Effector CD4-positive, alpha-beta T cell (primary cell): ENCODE results near the gene AGPAT4.

Experiments used
- DNase-seq: peaks from one replicate; pipeline ENCODE4 v3.0.0-alpha.2; 2020

Gene AGPAT4

DNA sequence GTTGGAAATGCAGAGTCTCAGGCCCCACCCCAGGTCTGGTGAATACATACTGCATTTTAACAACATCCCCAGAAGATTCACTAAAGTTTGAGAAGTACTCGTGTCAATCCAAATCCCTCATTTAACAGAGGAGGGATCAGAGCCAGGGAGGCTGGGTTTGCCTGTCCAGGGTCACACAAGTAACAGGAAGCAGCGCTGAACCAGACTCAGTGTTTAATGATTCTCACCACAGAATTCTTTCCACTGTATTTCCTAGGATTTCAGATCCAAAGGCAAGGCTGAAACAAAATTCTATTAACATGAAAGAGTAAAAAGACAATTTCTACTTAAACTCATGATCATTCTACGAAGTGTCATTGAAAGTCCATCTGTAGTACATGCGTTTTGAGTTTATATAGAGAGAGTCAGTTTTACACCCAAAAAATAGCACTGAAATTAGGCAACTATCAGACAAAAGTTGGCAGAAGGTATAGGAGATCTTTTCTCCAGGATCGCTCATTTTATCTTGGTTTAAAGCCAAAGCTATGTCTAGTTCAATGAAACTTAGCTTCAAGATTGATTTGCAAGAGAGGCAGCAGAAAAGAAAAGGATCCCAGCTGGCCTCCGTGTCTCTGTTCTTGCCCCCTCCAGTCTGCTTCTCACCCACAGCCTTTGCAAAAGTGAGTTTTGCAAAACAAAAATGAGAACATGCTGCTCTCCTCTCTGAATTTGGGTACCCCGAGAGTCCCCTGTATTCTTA, 6.0 kb upstream of the AGPAT4 start:
- DNase-seq: no peak

DNA sequence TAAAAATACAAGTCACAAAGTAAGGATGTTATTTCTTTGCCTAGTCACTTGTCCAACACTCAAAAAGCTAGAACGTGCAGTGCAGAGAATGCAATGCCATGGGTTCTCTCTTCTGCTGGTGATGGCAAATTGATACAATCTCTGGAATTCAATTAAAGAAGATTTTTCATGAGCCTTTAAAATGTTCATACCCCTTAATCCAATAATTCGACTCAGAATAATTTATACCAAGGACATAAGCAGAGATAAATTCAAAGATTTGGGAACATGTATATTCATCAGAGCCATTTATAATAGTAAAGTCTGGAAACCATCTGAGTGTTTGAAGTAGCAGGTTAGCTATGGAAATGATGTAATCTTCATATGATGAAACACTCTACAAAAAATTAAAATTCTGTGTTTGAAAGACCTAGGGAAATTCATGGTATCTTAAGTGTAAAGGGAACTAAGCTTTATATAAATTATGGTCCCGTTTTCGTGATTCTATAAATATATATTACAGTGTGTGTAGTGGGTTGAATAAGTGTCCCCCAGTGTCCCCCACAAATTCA, 2.8 kb upstream of the AGPAT4 start:
- DNase-seq: no peak

DNA sequence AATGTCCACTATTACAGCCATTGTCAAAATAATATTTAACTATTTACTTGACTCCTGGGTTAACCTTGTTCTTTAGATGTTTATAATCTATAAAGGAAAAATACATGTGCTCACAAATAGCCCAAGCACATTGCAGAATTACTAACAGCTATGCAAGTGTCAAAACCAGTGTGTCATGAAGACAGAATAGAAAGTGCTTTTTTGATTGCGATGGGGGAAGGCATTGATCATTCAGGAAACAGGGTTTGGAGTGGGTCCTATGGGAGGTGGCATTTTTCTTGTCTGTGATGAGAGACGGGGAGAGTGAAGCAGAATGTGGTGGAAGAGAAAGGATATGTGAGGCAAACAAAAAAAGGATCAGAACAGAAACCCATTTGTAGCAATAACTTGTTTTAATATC, 1.0 kb upstream of the AGPAT4 start:
- DNase-seq: no peak

DNA sequence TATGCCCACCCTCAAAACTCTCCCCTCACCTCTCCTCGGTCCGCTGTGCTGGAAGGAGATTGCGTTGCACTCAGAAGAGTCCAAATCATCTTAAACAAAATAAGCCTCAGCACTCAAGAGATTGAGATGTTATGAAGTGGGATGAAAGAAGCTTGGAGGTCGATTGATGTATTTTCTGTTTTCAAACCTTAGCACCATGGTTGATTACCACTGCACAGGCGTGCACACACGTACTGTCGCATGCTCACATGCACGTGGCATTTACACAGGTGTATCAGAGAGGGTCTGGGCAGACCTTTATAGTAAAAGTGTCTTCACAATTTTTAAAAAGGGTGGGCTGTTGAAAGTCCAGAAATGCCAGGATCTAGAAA, 612 bp upstream of the AGPAT4 start:
- no peak for DNase-seq

DNA sequence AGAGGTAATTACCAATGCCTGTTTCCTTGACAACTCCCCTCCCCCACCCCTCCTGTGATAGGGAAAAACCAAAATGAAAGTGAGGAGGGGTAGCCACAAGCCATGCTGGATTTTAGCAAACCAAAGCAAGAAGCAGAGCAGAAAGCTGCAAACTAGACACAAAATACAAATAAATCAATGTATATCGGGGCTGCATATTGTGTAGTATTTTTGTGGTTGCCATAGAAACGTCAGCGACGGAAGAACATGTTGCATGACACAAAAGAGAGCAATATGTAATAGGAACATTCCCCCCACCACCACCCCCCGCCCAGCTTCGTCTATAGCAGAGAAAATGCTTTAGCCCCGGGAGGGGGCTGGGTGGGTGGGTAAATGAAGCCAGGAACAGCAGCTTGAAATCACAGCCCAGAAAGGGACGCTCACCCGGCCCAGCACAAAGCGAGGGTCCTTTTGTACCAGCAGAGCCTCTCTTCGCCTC, 548 bp downstream of the AGPAT4 start:
- DNase-seq: peak; percentile 43

DNA sequence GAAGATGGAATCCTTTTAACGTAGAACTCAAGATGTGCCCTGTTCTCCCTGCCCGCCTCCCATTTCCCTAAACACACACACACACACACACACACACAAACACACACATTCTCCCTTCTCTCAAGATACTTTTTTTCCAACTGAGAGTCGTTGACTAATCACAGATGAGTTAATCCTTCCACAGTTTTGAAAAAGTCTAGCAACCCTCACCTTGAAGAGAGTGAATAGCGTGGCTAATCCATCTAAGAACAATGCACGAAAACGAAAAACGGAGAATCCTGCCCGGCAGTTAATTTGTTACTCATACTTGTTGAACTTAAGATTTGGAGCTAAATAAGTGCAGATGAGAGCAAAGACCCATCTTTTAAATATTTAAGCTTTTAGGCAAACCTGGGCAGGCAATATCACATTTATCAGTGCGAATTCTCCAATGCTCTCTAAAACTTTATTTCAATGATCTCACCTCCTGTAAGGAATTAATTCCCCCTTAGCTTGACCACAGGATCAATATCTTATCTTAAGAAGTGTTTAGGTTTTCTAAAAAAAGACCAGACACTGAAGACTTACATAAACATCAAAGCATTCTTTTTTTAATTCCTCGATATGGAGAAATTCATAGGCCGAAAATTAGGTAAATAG, 1.1 kb downstream of the AGPAT4 start:
- no peak for DNase-seq

DNA sequence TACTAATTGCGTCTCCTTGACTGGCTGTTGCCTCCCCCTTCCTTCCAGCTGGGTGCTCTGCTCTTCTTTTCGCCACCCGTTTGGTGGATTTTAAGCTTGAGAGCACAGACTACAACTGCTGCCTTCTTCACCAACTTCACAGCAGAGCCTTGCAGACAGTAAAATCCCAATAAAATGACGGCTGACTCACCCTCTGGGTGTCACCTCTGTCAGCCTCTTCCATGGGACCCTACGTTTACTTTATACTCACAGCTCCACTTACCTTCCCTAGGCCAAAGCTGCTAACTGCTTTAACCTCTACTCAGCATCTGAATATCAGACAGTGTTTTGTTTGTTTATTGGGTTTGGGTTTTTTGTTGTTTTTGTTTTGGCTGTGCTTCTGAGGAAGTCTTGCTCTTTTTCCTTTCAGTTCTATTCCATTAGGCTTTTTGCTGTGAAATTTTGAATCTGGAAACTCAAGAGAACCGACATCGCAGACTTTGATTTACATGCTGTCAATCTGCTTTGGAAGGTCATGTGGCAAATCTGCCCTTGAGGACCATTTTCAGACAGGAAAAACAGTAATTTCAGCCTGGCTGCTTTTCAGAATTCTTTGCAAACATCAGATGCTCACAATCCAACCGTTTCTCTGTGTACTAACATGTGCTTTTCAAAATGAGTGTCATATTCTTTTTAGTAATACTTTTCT, 2.4 kb downstream of the AGPAT4 start:
- no peak for DNase-seq

DNA sequence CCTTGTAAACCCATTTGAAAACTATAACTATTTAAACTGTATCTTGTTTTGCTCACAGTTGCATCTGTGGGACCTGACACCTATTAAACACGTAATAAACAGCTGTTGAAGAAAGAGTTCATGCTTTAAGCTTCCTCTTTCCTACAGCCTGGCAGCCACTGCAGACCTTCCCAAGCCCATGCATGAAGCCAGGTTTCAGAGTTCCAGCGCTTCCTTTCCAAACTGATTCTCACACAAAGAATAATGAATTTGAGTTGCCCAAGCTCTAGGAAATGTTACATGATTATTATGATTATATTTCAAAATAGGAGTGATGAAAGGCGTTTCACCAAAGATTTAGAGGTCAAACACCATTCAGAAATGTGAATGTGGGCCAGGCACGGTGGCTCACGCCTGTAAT, 3.7 kb downstream of the AGPAT4 start:
- no peak for DNase-seq

DNA sequence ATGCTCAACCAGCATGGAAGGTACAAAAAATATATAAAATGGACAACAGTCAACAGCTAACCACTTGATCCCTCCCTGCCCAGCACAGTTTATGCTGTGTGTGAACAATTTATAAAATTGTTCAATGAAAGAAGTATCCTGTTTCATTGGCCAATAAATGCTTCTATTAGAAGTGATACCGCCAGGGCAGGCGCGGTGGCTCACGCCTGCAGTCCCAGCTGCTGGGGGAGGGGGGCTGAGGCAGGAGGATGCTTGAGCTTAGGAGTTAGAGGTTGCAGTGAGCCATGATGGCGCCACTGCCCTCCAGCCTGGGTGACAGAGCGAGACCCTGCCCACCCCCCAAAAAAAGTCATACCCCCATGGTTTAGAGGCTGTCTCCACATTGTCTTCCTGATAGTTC, 4.6 kb downstream of the AGPAT4 start:
- no peak for DNase-seq

DNA sequence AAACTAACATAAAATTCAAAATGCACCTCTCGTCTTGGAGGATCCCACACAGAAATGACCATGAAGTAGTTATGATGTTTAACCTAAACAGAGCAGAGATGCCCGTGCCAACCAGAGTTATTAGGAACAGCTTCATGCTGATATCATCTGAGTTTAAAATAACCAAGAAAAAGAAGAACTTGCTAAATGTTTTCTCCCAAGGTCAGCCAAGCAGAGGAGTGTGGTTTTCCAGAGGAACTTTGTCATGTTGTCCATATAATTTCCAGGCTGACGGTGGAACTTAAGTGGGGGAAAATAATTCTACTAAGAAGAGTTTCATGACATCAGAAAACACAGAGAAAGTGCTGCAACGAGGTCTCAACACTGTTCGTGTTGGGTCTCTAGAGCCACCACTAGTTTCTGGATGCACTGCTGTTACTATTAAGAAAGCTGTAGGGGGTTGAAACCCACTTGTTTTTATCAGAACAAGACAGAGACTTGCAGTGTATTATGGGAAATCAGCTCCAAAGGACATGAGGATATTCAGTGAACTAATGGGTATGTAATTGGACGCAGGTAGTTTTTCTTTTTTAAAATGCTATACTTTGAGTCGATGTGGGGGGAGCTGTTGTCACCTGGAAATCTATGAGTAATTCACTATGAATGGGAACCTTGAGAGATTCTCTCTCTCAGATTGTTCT, 5.2 kb downstream of the AGPAT4 start:
- no peak for DNase-seq

DNA sequence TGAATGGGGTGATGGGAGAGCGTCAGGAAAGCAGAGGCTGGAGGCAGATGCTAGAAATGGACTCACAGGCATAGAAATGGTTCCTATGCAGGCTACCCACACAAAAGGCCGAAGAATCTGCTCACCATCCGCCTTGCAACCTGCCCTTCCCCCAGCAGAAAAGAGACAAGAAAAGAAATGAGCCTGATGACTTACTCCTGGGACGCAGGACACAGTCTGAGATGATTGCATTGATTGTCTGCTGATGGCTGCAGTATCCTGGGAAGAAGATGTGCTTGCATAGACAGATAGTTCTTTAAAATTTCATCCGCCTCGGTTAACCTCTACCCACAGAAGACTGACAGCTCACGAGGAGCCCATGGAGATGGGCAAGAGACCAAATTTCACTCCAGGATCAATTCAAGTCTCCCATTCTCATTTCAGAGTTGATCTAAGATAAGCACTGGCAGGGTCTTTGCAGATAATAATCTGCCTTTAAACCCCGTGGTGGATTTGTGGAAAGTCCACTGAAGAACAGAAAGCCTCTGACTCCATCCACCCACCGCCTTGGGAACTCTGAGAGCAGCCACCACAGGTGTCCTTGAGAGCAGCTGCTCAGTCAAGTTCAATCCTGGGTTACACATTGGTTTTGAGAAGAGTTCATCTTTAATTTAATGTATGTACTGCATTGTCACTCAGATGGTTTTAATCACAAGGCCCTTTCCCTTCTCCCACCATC, 7.2 kb downstream of the AGPAT4 start:
- DNase-seq: no peak

DNA sequence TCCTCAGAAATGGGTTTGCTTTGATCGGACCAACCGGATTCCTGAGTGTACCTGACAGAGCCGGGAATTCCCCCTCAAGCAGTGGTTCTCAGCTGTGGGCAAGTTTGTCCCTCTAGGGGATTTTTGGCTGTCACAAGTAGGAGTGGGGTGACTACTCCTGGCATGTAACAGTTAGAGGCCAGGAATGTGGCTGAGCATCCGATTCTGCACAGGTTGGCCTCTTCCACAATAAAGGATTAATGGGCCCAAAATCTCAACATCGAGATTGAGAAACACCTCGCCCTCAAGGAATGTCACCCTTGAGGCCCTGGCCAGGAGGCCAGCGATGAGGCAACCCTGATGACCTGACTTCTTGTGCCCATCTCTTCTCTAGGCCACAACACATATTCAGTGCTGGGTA, 7.9 kb downstream of the AGPAT4 start:
- no peak for DNase-seq

DNA sequence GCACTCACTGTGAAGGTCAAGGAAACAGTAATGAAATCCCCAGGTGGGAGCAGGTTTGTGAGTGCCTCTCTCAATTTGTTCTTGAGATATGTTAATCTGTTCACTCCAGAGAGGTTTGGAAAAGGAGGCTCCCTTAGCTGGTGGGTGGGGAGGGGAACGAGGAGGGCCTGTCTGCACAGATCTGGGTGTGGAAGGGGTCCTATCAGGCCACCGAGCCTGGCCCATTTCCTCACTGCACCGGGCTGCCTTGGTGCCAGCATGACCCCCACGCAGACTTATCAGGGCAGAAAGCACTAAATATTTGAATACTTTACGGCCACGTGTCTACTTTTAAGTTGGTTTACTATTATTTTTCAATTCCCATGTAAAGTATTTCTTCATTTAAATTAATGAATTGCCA, 8.3 kb downstream of the AGPAT4 start:
- DNase-seq: no peak

DNA sequence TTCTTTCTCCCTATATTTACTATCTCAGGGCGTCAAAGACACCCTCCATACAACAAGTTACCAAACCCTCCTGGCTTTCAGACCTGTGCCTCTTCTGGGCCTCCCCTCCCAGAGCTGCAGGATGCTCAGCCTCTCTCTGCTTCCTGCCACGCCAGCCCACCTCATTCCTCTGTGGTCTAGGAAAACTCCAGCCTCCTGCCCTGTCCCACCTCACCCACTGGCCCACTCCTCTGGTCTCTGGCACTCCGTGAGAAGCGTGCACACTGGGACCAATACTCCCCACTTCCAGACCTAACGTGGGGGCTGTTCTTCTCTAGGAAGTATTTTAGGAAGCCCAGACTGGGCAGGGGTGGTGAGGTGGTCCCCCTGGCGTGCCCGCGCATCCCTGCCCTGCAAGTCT, 9.7 kb downstream of the AGPAT4 start:
- DNase-seq: no peak

DNA sequence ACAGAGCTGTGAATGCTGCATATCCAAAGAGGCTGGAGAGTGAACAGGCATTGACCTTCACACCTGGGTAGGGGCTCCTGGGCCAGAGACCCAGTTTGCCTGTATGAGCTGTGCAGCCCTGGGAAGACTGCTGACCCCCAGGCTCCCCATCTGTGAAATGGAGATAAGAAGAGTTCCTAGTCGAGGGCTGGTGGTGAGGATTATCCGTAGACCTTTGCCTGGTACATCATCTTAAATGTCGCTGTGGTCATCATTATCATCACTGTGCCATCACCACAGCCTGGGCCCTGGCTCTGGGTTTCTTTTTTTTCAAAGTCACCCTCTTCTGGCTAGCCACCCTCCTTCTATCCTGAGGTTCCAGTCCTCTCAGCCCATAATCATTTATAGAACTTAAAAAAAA, 12.0 kb downstream of the AGPAT4 start:
- DNase-seq: no peak

DNA sequence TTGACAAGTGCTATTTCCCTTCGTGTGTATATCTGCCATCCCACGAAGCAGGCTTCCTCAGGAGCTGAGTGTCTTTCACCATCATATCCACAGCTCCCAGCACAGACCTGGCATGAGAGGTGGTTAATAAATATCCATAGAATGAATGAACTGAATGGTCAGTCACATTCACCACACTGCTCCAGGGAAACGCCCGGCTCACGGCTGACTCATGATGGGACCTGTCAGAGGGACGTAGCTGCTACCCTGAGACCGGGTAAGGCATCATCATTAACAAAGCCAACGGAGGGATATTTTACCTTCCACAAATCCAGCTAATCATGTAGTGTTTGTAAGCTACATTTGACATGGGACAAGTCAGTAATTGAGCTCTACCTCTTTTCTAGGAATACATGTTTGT, 12.5 kb downstream of the AGPAT4 start:
- DNase-seq: no peak

DNA sequence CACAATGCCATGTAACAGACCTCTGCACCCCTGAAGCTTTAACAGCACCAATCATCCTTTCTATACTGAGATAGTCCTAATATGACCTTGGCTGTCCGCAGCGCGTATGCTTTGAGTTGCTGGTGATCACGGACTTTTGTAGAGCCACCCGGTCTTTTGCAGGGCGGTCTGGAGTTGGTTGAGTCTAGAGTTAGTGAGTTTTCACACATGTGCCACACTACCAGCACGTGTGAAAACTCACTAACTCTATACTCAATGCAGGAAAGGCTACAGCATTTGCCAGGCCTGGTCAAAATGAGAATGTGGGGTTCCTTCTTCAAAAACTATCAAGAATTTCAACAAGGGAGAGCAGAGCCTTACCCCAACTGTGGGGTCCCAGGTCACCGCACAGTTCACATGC, 14.6 kb downstream of the AGPAT4 start:
- no peak for DNase-seq

DNA sequence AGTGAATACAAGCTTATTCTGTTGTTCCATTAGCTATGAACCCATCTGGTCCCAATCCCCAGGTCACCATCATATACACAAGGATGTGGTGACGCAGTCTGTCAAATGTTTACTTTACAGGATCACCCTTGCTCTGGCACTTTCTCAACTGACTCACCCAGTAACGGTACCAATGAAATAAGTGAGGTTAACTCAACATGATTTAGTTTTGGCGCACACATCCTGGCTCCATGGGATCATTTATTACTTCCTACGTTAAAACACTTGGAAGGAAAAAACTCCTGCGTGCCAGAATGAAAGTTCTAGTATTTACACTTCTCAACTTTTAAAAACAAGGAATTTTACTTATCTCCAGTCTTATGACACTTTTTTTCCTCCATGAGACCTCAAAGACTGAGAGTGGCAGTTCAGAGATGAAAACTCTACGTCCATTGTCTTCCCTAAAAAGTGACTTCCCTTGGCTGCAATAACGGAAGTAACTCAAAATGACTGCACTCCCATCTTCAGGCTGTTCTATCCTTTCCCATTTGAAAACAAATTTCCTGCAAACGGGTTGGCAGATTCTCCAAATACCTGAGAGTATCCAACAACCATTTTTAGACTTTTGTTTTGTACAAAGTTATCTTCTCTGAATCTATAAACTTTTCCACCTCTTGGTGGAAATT, 15.9 kb downstream of the AGPAT4 start:
- no peak for DNase-seq

DNA sequence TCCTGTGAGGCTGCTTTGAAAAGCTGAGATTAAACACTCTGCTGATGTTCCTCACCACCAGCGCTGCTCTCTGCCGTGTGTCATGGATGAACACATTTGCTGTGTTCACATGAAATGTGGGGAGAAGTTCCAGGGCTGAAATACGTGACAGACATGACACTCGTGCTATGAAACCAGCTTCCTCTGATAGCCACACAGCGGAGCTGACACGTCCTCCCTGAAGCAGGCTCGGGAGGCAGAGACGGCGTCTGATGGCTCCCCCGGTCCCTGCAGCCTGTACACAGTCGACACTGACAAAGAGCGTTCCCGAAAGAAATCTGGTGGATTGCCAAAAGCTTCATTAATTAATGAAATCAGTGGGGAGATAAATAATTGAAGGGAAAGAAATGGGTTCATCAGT, 17.5 kb downstream of the AGPAT4 start:
- no peak for DNase-seq

DNA sequence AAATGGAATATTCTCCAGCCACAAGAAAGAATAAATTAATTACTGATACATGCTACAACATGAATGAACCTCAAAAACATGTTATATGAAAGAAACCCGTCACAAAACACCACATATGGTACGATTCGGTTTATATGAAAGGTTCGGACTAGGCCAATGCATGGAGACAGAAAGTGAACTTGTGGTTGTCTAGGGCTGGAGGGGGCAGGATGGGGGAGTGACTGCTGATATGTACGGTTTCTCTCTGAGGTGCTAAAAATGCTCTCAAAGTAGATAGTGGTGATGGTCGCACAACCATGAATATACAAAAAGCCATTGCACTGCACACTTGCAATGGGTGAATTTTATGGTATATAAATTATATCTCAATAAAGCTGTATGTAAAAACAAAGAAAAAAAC, 18.3 kb downstream of the AGPAT4 start:
- no peak for DNase-seq

DNA sequence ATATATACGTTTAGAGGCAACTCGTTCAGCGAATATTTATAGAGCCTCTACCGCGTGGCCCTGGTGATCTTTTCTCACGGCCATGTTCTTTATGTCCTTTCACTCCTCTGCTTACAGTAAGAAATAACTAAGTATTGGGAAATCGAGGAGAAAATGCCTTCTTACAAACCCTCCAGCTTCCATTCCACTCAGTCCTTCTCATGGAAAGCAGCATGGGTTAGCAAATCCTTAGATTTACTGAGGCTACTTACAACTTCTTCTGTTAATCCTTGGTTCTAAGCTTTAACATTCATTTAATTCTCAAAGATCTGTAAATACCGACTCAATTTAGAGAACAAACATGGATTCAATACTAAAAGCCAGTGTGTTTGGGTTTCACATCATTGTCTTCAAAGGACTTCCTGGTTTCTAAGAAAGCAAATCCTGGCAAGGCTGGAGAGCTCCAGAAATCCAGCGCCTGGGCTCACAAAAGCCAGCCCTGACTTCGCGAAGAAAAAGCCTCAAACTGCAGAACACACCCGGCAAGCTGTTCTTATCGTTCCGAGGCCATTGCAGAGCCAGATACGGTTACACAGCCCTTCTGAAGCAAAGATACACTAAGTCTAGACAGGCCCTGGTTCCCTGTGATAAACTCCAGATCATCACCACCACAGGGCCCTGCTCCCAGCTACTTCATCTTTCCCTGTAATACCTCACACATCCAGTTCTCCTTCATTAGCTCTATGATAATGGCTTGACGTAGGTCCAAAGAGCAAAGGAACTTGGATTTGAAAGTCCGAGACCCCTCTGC, 19.2 kb downstream of the AGPAT4 start:
- no peak for DNase-seq
